SW480 (cell line): ENCODE results near the gene COPS7A.
A peak's percentile ranks its signal among the peaks of the same experiment; 100 is the strongest.

ENCODE experiments used
- DNase-seq: peaks from one replicate; pipeline ENCODE4 v3.0.0-alpha.2; 2016; ENCODE audit warnings: low spot score

The COPS7A gene

GRCh38 chr12:6723607-6724408, at the start of gene COPS7A:
TSS of gene COPS7A (plus strand) at chr12:6724046. CDS start at chr12:6724657, 611 bp downstream.
- peak; percentile 100 for DNase-seq

- no peak for DNase-seq
Observed at GRCh38 chr12:6676962-6677361, 46.9 kb upstream of the COPS7A start.

- DNase-seq = peak; percentile 60
Observed at GRCh38 chr12:6684609-6685008, 39.2 kb upstream of the COPS7A start.

GRCh38 chr12:6685814-6686213, 38.0 kb upstream of the COPS7A start:
- DNase-seq = no peak

- DNase-seq = no peak
Observed at GRCh38 chr12:6688543-6688998, 35.3 kb upstream of the COPS7A start.

- DNase-seq = peak; percentile 100
Observed at GRCh38 chr12:6688999-6689882, 34.6 kb upstream of the COPS7A start, which contains the start of gene ZNF384. TSS of gene ZNF384 (minus strand) at chr12:6689375. CDS start at chr12:6679520, 9,855 bp downstream.

GRCh38 chr12:6691473-6691872, 32.4 kb upstream of the COPS7A start:
- no peak for DNase-seq

- no peak for DNase-seq
Observed at GRCh38 chr12:6692888-6693287, 31.0 kb upstream of the COPS7A start.

GRCh38 chr12:6693832-6694355, 30.0 kb upstream of the COPS7A start:
- DNase-seq = no peak

- no peak for DNase-seq
Observed at GRCh38 chr12:6694701-6695100, 29.1 kb upstream of the COPS7A start.

- no peak for DNase-seq
Observed at GRCh38 chr12:6695313-6696045, 28.4 kb upstream of the COPS7A start.

- DNase-seq = no peak
Observed at GRCh38 chr12:6696690-6697583, 26.9 kb upstream of the COPS7A start.

- DNase-seq = peak; percentile 76
Observed at GRCh38 chr12:6697584-6698351, 26.1 kb upstream of the COPS7A start.

GRCh38 chr12:6698352-6699046, 25.3 kb upstream of the COPS7A start:
- no peak for DNase-seq

GRCh38 chr12:6699259-6699988, 24.4 kb upstream of the COPS7A start:
- no peak for DNase-seq

- DNase-seq = no peak
Observed at GRCh38 chr12:6699989-6700645, 23.7 kb upstream of the COPS7A start.

- DNase-seq = no peak
Observed at GRCh38 chr12:6700646-6701051, 23.2 kb upstream of the COPS7A start, which contains the start of gene PIANP. TSS of gene PIANP (minus strand) at chr12:6700815. CDS start at chr12:6698061, 2,754 bp downstream.
